ENCODE results near the gene CEMIP.

GRCh38 chr15:80920271-80920699 lies 141.1 kb downstream of the CEMIP start:
- TF ChIP-seq CTCF (IDR thresholded peaks at IDR 0.05) (no peak), POLR2AphosphoS5 (IDR thresholded peaks at IDR 0.05) (no peak)
